SH-SY5Y (cell line): ENCODE measurements around the gene PDGFB.

ENCODE experiments used
- GATA2 ChIP-seq: IDR thresholded peaks from 2 replicates; pipeline ENCODE4 v1.6.1; 2011; ENCODE audit warnings: mild to moderate bottlenecking, low read depth, low read length
- GATA3 ChIP-seq: IDR thresholded peaks from 2 replicates; pipeline ENCODE4 v1.6.1; 2011; ENCODE audit warnings: low read depth, mild to moderate bottlenecking, low read length, moderate library complexity

DNA sequence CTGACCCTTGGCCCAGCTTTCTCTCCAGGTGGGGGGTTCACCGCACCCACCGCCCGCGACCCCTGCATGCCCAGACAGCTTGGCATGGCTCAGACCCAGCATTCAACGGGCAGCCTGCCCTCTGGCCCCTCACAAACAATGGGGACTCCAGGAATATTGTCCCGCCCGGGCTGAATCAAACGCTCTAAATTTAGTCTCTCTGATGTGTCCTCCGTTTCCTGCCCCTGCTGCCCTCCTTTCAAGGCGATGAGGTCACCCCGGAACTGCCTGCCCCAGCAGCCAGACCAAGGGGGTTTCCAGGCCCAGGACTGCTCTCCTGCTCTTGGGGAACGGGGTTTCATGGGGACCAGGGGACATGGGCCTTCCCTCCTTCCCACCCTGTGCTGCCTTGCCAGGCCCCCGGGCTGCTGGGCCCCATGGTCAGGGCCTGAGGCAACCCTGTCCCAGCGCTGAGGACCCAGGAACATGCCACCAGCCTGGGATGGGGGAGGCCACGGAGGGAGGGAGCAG lies 10.1 kb upstream of the PDGFB start:
- TF ChIP-seq GATA3 (no peak), GATA2 (no peak)
